ENCODE data around the gene PBX4.

DNA sequence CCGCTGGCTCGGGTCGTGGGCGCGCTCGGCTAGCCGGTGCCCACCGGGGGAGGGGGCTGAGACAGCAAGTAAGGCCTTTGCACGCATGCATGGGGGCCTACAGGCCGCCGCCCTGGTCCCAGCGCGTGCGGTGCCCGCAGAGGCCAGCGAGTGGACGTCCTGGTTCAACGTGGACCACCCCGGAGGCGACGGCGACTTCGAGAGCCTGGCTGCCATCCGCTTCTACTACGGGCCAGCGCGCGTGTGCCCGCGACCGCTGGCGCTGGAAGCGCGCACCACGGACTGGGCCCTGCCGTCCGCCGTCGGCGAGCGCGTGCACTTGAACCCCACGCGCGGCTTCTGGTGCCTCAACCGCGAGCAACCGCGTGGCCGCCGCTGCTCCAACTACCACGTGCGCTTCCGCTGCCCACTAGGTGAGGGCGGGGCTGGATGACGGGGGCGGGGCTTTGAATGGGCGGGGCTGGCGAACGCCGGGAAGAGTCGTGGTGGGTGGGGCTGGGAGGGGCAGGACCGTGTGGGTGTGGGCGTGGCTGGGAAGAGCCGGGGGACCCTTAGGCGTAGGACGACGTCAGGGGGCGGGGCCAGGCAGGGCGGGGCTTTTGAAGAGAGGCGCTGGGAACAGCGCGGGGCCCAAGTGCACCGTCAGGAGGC, 78.3 kb downstream of the PBX4 start:
- TF ChIP-seq CTCF (IDR thresholded peaks at IDR 0.05; ENCODE audit: insufficient read depth, low read depth, low read length) (no peak), EZH2 (IDR thresholded peaks at IDR 0.05; ENCODE audit: insufficient read depth, low read length) (no peak)

Measured in astrocyte (in vitro differentiated cells and primary cell).